NCI-H146 treated with DMSO at 0.1 percent for 48 hours (cell line): ENCODE measurements around the gene TFEB.

Experiments
- DNase-seq: peaks from one replicate; lab custom pipeline; 2025; ENCODE audit not compliant: unreplicated experiment; lab: John Stamatoyannopoulos, UW

TFEB gene

DNA sequence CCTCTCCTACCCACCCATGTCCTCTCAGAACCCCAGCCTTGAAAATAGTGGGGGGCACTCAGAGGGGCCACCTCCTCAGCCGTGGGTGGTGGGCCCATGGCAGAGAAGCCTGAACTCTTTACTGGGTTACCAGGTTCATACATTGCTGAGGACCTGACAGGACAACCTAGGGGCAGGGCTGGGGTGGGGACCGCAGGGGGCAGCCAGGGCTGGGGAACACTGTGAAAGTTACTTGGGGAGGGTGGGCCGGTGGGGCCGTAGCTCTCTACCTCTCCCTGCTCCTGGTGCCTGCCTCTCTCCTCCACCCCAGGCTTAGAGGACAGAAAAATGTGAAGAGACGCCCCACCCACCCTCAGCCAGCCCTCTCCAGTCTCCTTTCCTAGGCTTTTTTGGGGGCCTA, 81.7 kb downstream of the TFEB start:
- DNase-seq: no peak

DNA sequence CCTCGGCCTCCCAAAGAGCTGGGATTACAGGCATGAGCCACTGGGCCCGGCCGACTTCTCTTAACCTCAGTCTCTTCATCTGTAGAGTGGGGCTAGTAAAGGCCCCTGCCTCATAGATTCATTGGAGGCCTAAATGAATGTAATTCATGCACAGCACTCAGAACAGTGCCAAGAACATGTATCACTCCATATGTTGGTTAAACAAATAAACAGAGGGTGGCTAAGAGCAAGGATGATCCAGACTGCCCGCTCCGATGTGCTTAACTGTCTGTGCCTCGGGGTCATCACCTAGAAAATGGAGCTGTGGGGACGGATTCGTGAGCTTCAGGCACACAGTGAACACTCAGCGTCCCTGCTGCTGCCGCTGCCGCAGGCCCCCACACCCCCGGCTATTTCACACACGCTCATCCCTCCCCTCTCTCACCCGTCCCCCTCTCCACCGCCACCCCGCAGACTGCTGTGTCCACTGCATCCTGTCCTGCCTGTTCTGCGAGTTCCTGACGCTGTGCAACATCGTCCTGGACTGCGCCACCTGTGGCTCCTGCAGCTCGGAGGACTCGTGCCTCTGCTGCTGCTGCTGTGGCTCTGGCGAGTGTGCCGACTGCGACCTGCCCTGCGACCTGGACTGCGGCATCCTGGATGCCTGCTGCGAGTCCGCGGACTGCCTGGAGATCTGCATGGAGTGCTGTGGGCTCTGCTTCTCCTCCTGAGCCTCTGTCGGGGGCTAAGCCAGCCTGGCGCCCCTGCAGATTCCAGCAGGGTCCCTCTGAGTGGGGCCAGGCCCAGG, 82.3 kb downstream of the TFEB start:
- no peak for DNase-seq

GRCh38 chr6:41651962-41652657, 83.3 kb downstream of the TFEB start:
- DNase-seq: no peak

DNA sequence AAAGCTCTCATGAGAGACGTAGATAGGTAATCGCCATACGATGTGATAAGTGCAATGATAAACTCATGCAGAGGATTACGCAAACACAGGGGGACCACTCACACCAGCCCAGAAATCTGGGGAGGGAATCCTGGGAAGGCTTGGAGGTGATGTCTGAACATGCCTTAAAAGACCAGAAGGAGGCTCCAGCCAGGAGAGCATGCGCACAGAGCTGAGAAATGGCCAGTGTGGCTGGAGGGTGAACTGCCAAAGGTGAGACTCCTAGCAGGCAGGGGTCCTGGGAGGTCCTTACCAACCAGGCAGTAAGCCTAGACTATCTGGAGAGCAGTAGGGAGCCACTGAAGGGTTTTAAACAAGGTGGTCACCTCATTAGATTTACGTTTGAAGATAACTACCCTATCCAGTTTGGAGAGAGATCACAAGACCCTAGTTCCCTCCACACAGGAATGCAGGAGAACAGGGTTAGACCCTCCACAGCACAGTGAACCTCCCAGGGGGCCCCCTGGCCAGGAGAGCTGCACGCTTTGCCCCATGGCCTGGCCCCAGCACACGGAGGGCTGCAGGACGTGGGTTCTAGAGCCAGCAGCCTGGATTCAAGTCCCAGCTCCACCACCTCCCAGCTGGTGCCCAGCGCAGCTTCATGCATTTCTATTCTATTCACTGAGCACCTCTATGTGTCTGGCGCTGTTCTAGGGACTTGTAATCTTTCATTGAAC, 84.0 kb downstream of the TFEB start:
- DNase-seq: no peak

- no peak for DNase-seq
Observed at GRCh38 chr6:41650120-41650519, 85.3 kb downstream of the TFEB start.

DNA sequence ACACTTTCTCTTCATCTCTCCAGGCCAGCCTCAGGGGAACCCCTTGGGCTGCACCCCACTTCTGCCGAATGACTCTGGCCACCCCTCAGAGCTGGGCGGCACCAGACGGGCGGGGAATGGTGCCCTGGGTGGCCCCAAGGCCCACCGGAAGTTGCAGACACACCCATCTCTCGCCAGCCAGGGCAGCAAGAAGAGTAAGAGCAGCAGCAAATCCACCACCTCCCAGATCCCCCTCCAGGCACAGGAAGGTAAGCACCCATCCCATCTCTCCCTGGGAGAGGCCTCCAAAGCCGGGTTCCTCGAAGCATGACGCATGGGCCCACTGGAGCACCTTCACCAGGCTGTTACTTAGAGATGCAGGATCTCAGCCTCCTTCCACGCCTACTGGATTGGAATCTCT, 85.8 kb downstream of the TFEB start:
- DNase-seq: no peak

DNA sequence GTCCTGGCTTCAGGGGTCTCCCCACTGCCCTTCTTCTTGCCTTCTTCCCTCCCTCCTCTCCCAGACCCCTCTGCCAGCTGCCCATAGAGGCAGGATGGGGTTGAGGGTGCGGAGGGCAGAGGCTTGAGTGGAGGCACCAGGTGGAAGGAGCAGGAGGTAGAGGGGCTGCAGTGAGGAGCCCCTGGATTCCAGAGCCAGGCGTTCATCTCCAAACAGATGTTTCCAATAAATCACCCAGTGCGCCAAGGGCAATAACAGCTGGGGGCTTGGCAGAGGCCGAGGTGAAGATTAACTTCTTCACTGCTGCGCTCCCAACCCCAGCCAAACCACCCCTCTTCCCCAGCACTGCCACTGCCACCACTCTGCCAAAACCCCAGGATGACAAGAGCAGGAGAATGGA, 86.5 kb downstream of the TFEB start:
- no peak for DNase-seq

DNA sequence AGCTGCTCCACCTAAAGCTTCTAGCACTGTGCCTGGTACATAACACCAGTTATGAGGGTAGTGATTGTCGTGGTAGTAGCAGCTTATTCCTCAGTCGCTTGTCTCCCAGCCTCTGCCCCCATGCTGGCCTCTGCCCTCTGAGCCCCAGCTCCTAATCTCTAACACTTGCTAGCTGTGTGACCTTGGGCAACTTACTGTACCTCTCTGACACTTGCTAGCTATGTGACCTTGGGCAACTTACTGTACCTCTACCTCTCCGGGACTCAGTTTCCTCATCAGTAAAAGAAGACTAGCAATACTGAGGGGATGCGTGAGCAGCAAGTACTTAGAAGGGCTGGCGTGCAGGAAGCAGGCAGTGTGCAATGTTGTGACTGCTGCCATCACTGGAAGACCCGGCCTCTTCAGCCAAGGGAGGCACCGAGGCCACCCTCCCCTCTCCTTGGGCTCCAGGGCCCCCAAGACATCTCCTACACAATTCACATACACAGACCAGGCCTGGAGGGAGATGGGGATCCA, 87.3 kb downstream of the TFEB start:
- no peak for DNase-seq

- DNase-seq: no peak
Observed at GRCh38 chr6:41647061-41647511, 88.3 kb downstream of the TFEB start.

GRCh38 chr6:41646026-41646795, 89.2 kb downstream of the TFEB start:
- no peak for DNase-seq

DNA sequence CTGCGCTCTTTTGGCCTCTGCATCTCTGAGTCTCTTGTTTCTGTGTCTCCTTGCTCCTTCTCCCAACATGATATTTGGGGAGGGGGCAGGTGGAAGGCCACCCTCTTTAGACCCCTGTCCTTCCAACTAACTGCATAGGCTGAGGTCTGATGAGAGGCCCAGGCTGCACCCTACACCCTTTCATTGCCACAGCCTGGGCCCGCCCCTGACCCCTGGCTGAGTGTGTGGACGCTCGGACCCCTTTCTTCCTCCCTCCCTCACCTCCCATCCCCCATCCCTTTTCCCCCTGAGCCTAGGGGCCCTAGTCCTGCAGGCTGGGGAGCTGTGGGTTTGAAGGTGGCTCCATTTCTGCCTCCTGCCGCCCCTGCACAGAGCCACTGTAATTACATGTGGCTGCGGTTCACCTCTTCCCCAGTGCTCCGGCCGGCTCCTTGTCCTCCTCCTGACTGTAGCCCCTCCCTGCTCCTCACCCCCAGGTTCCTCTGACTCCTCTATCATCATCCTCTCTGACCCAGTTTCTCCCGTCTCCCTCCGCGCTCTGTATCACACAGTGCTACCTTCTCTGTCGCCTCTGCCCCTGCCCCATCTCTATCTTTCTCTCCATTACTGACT, 90.3 kb downstream of the TFEB start:
- no peak for DNase-seq

DNA sequence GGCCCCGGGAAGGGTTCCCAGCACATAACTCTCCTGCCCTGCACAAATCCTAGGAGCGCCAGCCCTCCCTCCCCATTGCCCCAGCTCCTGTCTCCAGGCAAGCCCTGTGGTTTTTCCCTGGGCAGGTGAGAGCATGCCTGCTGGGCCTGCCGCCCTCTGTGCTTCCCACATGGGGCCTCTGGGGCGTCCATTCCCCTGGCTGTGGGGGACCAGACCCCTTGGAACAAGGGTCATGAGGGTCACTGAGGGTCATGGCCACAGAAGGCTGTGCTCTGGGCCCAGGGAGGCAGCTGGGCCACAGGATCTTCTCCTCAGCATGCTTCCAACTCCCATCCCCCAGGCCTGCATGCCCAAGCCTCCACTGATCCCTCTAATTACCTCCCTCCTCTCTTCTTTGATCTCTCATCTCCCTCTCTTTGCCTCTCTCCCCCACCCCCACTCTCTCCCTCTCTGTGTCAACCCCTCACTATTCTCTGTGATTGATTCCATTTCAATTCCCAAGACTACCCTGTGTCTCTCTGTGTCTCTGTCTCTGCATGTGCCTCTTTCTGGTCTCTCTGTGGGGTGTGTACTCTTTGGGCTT, 91.0 kb downstream of the TFEB start:
- DNase-seq: no peak

- no peak for DNase-seq
Observed at GRCh38 chr6:41643899-41644269, 91.5 kb downstream of the TFEB start.

- DNase-seq: no peak
Observed at GRCh38 chr6:41642960-41643898, 92.2 kb downstream of the TFEB start.

DNA sequence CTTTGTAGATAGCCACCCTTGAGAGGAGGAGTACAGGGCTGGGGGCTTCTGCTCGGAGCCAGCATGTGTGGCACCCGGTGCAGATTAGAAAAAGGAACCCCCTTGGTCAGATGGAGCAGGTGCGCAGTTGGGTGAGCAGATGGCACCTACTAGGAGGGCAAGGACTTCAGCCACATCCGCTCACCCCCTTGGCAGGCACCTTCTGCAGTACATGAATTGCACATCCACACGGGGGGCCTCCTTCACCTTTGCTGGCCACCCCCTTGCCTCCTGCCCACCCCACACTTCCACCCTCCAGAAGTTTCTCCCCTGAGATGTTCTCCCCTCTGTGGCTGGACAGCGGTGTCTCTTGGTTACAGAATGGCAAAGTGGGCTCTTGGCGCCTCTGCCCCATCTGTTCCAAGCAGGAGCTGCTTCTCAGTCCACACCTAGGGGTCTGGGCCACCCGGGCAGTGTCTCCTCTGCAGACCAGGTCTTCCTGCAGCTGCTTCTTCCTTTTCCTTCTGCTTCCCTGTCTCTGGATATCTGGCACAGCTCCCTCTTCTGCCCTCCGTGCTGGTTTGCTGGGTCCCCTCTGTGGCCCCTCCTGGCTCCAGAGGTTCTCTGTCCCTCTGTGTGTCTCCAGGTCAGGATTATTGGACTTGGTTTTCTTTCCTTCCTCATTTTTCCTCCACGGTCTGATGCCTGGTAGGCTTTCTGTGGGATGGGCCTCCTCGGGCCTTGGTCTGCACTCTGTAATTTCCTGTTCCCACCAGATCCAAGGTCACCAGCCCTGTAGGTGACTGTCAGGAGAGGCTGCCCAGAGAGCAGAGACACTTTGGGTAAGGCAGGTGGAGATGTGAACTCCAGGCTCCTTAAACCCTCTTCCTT, 93.1 kb downstream of the TFEB start:
- no peak for DNase-seq

DNA sequence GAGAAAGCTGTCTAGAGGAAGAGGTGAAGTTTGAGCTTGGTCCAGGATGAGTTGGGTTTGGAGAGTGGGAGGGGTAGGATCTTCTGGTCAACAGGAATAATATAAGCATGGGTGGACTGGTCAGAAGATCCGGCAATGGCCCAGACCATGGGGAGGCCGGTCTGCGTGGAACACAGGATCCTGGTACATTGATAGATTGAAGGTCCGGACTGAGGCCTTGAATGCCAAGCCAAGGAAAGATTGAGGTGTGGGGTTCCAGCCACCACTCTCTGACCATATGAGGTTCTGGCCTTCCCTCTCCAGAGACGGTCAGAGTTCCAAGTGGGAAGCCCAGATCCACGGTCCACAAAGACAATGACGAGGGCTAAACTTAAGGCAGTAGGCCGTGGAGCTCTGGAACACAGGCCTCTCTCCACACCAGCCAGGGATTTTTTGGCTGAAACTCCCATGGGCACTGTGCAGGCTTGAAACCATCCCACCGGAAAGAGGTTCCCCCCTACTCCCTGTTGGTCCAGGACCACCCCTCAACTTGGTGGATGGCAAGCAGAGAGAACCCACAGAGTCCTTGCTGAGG, 94.0 kb downstream of the TFEB start:
- DNase-seq: no peak

DNA sequence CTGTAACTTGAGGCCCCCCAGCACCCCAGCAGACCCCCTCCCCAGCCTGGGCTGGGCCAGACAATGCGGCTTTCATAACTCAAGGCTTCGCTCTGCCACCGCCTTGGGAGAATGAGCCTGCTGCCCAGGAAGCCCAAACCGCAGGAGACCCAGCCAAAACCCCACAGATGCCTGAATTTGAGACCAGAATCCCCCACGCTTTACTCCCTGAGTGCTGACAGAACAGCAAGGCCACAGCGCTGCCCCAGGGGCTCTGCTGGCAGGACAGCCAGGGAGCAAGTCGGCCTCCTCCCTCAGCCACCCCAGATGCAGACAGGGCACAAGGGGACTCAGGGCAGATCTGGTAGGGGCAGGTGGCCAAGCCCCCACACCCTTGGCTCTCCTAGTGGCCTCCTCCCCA, 95.0 kb downstream of the TFEB start:
- DNase-seq: no peak

DNA sequence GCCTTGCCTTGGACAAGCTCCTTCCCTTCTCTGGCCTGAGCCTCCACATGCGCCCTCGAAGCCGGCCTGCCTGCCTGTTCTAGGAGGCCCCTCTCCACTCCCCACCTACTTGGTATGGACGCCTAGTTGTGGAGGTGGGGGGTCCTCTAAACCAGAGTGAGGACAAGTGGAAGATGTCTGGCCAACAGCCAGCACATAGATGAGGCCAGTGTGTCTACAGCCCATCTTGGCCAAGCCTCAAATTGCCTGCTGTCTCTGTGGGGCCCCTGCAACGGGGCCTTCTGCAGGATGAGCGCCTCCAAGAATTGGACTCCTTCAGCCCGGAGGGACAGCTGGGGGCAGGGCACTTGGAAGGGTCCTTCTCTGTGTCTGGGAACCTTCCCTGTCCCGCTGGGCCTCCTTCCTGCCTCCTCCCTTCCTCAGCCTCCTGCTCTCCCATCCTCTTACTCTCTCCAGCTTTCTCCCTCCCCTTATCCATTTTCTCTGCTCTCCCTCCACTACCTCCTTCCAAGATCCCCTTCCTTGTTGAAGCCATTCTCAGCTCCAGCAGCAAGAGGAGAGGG, 95.5 kb downstream of the TFEB start:
- no peak for DNase-seq
